ENCODE results near the gene SPINK9.

SPINK9 gene

GRCh38 chr5:148368299-148368698, 32.9 kb downstream of the SPINK9 start:
- no peak for DNase-seq (ENCODE audit: low spot score)

DNA sequence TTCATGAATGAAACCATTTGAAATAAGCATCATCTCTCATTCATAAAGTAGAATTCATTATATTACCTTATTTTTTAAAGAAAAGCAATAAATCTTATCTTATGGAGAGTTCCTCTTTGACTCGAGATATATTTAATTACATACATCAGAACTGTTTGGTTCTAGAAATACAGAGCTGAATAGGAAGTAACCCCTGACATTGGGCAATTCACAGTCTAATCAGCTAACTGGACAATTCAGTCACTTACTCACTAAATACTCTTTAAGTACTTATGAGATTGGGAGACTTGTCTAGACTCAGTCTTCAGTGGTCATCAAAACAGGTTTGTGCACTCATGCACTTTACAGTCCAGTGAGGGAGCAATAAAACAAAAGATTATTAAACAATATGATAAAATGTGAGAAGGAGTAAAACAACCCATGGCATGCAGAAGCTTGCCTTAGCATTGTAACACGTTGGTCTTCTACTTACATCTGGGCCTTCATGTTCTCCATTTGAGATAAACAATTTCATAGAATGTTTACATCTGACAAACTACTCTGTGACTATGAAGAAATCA, 36.9 kb downstream of the SPINK9 start:
- no peak for DNase-seq (ENCODE audit: low spot score)

DNA sequence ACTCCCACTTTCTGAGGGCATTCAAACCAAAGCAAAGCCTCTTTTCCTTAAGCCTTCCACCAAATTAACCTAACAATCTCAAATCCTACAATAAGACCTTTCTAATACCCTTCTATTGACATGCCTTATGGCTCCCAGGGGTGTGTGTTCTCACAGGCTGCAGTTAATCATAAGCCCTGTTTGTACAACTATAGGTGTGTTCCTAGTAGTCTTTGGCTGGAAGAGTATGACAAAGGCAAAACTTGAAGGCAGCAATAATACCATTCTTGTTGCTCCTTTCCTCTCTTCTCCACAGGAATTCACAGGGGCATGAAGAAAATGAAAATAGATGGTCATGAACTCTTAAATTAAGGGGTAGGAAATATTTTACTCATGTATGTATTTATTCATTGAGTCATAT, 37.5 kb downstream of the SPINK9 start:
- DNase-seq (ENCODE audit: low spot score), result no peak

DNA sequence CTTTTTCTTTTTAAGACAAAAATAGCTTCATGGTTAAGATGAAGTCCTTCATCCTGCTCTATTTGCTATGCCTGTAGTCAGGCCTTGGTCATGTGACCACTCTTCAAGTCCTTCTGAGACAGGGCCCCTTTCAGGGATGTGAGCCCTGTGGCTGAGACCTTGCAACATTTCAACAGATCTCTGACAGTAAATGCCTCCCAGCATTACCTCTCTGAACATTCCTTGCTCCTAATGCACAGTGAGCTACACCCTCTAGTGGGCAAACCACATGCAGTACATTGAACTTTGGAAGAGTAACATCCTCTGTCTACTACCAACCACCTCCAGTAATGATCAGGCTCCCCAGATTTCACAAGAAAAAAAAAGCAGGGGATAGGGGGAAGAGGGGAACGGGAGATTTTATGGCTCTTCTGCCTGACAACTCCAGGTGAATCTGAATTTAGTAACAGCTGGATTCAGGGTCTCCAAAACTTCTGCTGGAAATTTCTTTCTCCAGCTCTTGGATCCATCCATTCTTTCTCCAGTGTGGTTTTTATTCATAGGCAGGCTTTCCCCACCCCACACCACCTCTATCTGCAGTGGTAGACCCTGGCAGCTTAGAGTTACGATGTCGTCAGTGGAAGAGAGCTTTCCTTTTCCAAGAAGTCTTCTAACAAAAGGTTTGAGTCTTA, 39.5 kb downstream of the SPINK9 start:
- DNase-seq (ENCODE audit: low spot score), result peak; percentile 24

DNA sequence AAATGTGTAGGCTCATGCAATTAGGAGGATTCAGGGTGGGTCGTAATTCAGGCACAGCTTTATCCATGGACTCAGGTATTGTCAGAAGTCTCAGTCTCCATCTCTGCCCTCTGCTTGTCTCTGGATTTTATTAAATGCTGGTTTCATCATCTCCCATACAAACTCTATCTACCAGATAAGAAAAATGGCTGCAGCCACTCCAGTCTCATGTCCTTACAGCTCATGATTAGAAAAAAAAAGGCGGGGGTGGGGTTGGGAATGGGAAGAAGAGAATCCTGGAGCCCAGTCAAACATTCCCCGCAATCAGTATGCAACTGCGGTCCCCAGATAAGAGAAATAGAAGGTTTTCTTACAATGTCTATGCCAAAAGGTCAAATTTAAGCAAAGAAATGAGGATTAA, 40.8 kb downstream of the SPINK9 start:
- no peak for DNase-seq (ENCODE audit: low spot score)

- DNase-seq (ENCODE audit: low spot score), result no peak
Observed at GRCh38 chr5:148378670-148379069, 43.3 kb downstream of the SPINK9 start.

- DNase-seq (ENCODE audit: low spot score), result no peak
Observed at GRCh38 chr5:148379340-148379739, 44.0 kb downstream of the SPINK9 start.

GRCh38 chr5:148381906-148382305, 46.5 kb downstream of the SPINK9 start:
- DNase-seq (ENCODE audit: low spot score), result no peak

DNA sequence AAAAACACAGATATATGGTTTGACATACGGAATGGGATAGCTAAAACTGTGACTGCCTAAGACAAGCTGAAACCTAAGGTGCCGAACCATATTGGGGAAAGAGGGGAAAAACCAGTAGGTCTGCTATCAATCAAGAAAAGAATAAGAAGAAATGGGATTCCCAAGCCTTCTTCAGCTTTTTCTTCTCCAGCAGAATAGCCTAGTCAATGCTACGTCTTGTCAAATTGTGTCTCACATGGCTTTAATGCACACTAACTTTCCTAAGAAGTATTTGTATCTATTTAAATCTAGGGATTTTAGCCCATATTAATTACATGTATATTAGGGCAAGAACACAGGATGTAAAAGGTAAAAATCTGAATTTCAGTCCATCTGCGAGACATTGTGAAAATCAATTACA, 47.6 kb downstream of the SPINK9 start:
- DNase-seq (ENCODE audit: low spot score), result no peak

DNA sequence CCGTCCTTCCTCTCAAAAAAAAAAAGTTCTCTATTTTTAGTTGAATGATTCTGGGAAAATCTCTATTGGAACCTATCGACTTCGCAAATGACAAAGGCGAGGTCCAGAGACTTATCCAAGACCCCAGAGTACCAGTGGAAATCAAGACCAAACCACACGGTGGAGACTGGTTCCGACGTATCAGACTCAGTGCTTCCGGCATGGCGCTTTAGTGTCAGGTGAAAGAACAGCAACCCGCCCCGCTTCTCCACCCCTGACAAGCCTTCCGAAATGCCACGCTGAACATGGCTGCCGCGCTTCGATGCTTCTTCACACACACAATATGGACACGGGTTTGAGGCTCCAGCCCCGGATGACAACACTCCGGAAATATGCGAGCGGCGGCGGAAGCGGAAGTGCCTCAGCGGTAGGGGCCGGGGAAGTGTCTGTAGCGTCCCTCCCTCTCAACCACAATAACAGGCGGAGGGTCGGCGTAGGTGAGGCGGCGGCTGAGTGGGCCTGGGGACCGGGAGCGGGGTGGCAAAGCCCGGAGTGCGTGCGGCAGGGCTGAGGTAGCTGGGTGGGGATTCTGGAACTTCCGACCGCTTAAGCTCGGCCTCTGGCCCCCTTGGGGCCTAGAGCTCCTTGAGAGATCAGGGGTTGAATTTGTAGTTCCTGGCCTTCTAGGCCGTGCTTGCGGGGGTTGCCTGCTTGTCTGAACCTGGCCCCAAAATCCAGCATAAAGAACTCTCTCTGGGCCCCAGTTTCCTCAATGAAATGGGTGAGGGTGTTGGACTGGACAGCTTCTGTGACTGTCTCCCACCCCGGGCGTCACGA, 48.4 kb downstream of the SPINK9 start, which contains the start of gene FBXO38:
FBXO38 (plus strand) TSS at position 395 of the 816 bp plus-strand sequence. CDS start 10,819 bp downstream, outside the sequence.
- peak; percentile 98 for DNase-seq (ENCODE audit: low spot score)

GRCh38 chr5:148384380-148384737, 49.0 kb downstream of the SPINK9 start:
- no peak for DNase-seq (ENCODE audit: low spot score)

- no peak for DNase-seq (ENCODE audit: low spot score)
Observed at GRCh38 chr5:148385094-148385493, 49.7 kb downstream of the SPINK9 start.

DNA sequence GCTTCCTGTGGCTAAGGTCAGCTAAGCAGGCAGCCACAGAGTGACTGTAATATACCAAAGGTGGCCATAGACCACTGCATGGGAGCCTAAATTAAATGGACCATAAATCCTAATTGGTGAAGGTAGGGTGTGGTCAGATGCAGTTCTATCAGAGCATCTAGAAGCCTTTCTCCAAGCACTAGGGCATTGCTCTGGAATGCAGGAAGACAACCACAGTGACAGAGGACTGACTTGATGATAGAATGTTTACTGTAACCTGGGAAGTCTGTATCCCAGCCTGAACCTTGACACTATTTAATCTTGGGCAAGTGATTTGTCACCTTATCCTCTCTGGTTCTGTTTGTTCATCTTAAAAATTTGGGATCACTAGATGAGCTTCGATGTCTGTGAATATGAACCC, 50.7 kb downstream of the SPINK9 start:
- no peak for DNase-seq (ENCODE audit: low spot score)

GRCh38 chr5:148387325-148387724, 52.0 kb downstream of the SPINK9 start:
- DNase-seq (ENCODE audit: low spot score), result no peak

DNA sequence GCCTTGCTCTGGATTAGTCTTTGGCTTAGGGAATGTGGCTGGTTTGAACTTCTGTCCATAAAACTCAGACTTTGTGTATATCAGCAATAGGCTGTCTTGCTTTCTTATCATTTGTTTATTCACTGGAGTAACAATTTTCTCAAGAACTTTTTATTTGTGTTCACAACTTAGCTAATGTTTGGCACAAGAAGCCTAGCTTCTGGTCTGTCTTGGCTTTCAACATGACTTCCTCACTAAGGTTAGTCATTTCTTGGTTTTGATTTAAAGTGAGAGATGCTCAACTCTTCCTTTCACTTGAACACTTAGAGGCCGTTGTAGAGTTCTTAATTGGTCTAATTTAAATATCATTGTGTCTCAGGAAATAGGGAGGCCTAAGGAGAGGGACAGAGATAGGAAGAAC, 53.3 kb downstream of the SPINK9 start:
- DNase-seq (ENCODE audit: low spot score), result no peak

Data from CD4-positive, alpha-beta T cell treated with Interleukin-15 for 4 hours (primary cell).